ENCODE data around the gene AVL9.

DNA sequence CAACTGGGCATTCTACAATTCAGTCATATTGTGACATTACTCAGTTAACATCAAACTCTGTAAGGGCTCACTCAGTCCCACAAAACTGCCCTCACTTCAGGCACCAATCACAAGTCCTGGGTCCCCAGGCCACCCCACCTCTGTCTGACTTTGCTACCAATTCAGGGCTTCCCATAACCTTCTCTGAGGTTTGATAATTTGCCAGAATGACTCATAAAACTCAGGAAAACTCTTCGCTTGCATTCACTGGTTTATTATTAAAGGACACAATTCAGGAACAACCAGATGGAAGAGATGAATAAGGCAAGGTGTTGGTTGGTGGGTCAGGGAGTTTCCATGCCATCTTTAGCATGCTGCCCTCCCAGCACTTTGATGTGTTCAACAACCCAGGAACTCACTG is 41.3 kb downstream of the AVL9 start:
- TF ChIP-seq, protein P1, sequence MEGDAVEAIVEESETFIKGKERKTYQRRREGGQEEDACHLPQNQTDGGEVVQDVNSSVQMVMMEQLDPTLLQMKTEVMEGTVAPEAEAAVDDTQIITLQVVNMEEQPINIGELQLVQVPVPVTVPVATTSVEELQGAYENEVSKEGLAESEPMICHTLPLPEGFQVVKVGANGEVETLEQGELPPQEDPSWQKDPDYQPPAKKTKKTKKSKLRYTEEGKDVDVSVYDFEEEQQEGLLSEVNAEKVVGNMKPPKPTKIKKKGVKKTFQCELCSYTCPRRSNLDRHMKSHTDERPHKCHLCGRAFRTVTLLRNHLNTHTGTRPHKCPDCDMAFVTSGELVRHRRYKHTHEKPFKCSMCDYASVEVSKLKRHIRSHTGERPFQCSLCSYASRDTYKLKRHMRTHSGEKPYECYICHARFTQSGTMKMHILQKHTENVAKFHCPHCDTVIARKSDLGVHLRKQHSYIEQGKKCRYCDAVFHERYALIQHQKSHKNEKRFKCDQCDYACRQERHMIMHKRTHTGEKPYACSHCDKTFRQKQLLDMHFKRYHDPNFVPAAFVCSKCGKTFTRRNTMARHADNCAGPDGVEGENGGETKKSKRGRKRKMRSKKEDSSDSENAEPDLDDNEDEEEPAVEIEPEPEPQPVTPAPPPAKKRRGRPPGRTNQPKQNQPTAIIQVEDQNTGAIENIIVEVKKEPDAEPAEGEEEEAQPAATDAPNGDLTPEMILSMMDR (IDR thresholded peaks at IDR 0.05) = no peak
- TF ChIP-seq ZFX (IDR thresholded peaks at IDR 0.05; ENCODE audit: borderline replicate concordance) = no peak

All from 22Rv1 (cell line).